GM12878 (cell line): ENCODE measurements around the gene SH3BGRL2. TPM values are rescaled to one million over a fixed set of nuclear protein-coding genes. Genes with fewer than 3 reads are reported as not detected.

Source experiments
- ATAC-seq: fragments of 200-7000 bp; cut with Tn5 transposase; 3 replicates; pipeline ENCODE4 v1.9.1; 2020; ENCODE audit warnings: mild to moderate bottlenecking, moderate library complexity
- BruUV-seq: library from RNA; stranded (reverse); fragments of 400-500 nt; replicated peaks from 2 replicates; lab custom pipeline; 2021; lab: Mats Ljungman, UMichigan
- CTCF ChIA-PET: fragments of 300-600 bp; sonication (Branson Sonifier 250); formaldehyde crosslinking; extraction: SDS; loops from one replicate; lab custom pipeline; 2021; ENCODE audit warnings: inconsistent platforms; lab: Yijun Ruan, JAX
- POLR2A ChIA-PET: fragments of 350-600 bp; formaldehyde crosslinking; extraction: SDS; loops from one replicate; lab custom pipeline; 2021; ENCODE audit warnings: inconsistent platforms; lab: Charles Lee
- RAD21 ChIA-PET: fragments of 300-600 bp; sonication (Branson Sonifier 250); formaldehyde crosslinking; loops from one replicate; lab custom pipeline; 2023; ENCODE audit warnings: antibody characterized with exemption; ENCODE audit not compliant: unreplicated experiment; lab: Charles Lee
- SMC1A ChIA-PET: fragments of 300-600 bp; sonication (Branson Sonifier 250); formaldehyde crosslinking; loops from one replicate; lab custom pipeline; 2023; ENCODE audit not compliant: unreplicated experiment, uncharacterized antibody; lab: Charles Lee
- DNase-seq: peaks from one replicate; pipeline ENCODE4 v3.0.0-alpha.2; 2011; ENCODE audit warnings: low read depth, low spot score
- FAIRE-seq: peaks from 3 replicates; lab custom pipeline; 2011; peaks lifted over from hg19 to GRCh38; lab: Jason Lieb, UNC
- H2AFZ ChIP-seq: 2 replicates; pipeline ENCODE4 v1.6.0; 2011; ENCODE audit warnings: low read depth, low read length, control low read depth; ENCODE audit not compliant: control insufficient read depth
- H3K27ac ChIP-seq: 2 replicates; pipeline ENCODE4 v1.5.1; 2011; ENCODE audit warnings: control low read depth; ENCODE audit not compliant: control insufficient read depth, insufficient read depth
- H3K27me3 ChIP-seq, 2 experiments: replicated peaks in 1 of 2; 2 replicates each; pipeline versions ENCODE4 v1.6.0 to v1.6.1; 2011; ENCODE audit warnings: low read length in 1 of 2; ENCODE audit not compliant: control insufficient read depth in 2 of 2, insufficient read depth in 2 of 2
- H3K36me3 ChIP-seq, 2 experiments: 2 replicates each; pipeline ENCODE4 v1.5.1; 2011; ENCODE audit warnings: low read length in 1 of 2; ENCODE audit not compliant: control insufficient read depth in 2 of 2, insufficient read depth in 2 of 2
- H3K4me1 ChIP-seq: 2 replicates; pipeline ENCODE4 v1.6.1; 2011; ENCODE audit warnings: mild to moderate bottlenecking, low read length, moderate library complexity, mixed read lengths; ENCODE audit not compliant: control insufficient read depth, insufficient read depth
- H3K4me2 ChIP-seq: 2 replicates; pipeline ENCODE4 v1.6.0; 2011; ENCODE audit warnings: control low read depth; ENCODE audit not compliant: control insufficient read depth, insufficient read depth
- H3K4me3 ChIP-seq: fragments of 200-600 bp; sonication (generic); 2 replicates; pipeline ENCODE4 v1.5.1; 2016
- H3K79me2 ChIP-seq: 2 replicates; pipeline ENCODE4 v1.6.0; 2011; ENCODE audit warnings: low read length; ENCODE audit not compliant: control insufficient read depth, insufficient read depth
- H3K9ac ChIP-seq: 2 replicates; pipeline ENCODE4 v1.8.0; 2011; ENCODE audit warnings: low read length, control low read depth, mixed read lengths; ENCODE audit not compliant: control insufficient read depth, insufficient read depth
- H3K9me3 ChIP-seq: replicated peaks from 3 replicates; pipeline ENCODE4 v1.5.1; 2011; ENCODE audit warnings: mild to moderate bottlenecking, low read length; ENCODE audit not compliant: control insufficient read depth, insufficient read depth
- H4K20me1 ChIP-seq: 2 replicates; pipeline ENCODE4 v1.6.0; 2011; ENCODE audit not compliant: control insufficient read depth, insufficient read depth
- BMI1 ChIP-seq: fragments of 450-650 bp; IDR thresholded peaks from 2 replicates; pipeline ENCODE4 v1.6.1; 2016; ENCODE audit warnings: mild to moderate bottlenecking, moderate library complexity, borderline replicate concordance
- BRCA1 ChIP-seq: IDR thresholded peaks from 2 replicates; pipeline ENCODE4 v1.6.1; 2011; ENCODE audit warnings: low read depth, low read length, improper control_type of control experiment
- FOXK2 ChIP-seq: fragments of 450-650 bp; IDR thresholded peaks from 2 replicates; pipeline ENCODE4 v1.6.1; 2017; ENCODE audit warnings: mild to moderate bottlenecking, moderate library complexity
- RAD51 ChIP-seq: fragments of 450-650 bp; IDR thresholded peaks from 2 replicates; pipeline ENCODE4 v1.6.1; 2016; ENCODE audit warnings: moderate library complexity, mild to moderate bottlenecking, inconsistent platforms
- SP1 ChIP-seq: IDR thresholded peaks from one replicate; pipeline ENCODE4 v1.6.1; 2011; ENCODE audit warnings: low read depth, low read length
- TBL1XR1 ChIP-seq: IDR thresholded peaks from 2 replicates; pipeline ENCODE4 v1.6.1; 2012; ENCODE audit warnings: low read depth, low read length, improper control_type of control experiment
- TCF3 ChIP-seq: IDR thresholded peaks from 2 replicates; pipeline ENCODE4 v1.6.1; 2012; ENCODE audit warnings: low read depth, mild to moderate bottlenecking, low read length, borderline replicate concordance; ENCODE audit not compliant: insufficient read depth
- ZSCAN29 ChIP-seq: fragments of 450-650 bp; IDR thresholded peaks from 2 replicates; pipeline ENCODE4 v1.6.1; 2017; ENCODE audit warnings: mild to moderate bottlenecking, moderate library complexity
- WGBS: methylation state at CpG from one replicate; pipeline ENCODE4 v1.1.6; 2016; ENCODE audit warnings: low lambda C conversion rate; ENCODE audit not compliant: insufficient replicate concordance, insufficient coverage; ENCODE audit errors: missing lambda C conversion rate; 5-methylcytosine and 5-hydroxymethylcytosine counted together
- in situ Hi-C: fragments of 300-500 bp; cut with MboI; formaldehyde crosslinking; loops from 9 replicates; pipeline ENCODE4 v1.14.3; 2018; ENCODE audit warnings: mixed read lengths
- intact Hi-C: fragments of 100-400 bp; cut with micrococcal nuclease; formaldehyde crosslinking; loops from one replicate; pipeline ENCODE4 v1.14.2; 2022; ENCODE audit not compliant: unreplicated experiment
- polyA plus RNA-seq, 11 experiments: library from polyadenylated mRNA; depleted of rRNA in 4 of 11; unstranded in 6 of 11; stranded (reverse) in 5 of 11; fragments of >200 nt; fragmentation: Nextera tagmentation in 4 of 11; fragmentation: Illumina TruSeq in 1 of 11; extraction: Ambion mirVana in 4 of 11; extraction: Trizol in 1 of 11; gene quantifications; 1 replicate in 1 of 11; 2 replicates in 10 of 11; pipeline versions ENCODE4 v1.2.1 to v1.2.3, GENCODE V29; 2011 to 2016; ENCODE audit warnings: inconsistent platforms in 2 of 11, missing spikeins in 2 of 11, low read depth in 1 of 11
- total RNA-seq, 4 experiments: library from RNA; depleted of rRNA in 3 of 4; stranded (reverse); fragments of >200 nt in 3 of 4; fragmentation: Illumina TruSeq in 1 of 4; extraction: Trizol in 1 of 4; gene quantifications; 2 replicates each; pipeline versions ENCODE4 v1.2.1 to v1.2.3, GENCODE V29; 2013 to 2021

Gene SH3BGRL2
- total and polyA plus RNA-seq, 10 of the 15 experiments (the other 5 are each of a cell fraction or from before 2014, with no cell fraction given), result 0.03 to 0.37 (median 0.21) TPM

DNA sequence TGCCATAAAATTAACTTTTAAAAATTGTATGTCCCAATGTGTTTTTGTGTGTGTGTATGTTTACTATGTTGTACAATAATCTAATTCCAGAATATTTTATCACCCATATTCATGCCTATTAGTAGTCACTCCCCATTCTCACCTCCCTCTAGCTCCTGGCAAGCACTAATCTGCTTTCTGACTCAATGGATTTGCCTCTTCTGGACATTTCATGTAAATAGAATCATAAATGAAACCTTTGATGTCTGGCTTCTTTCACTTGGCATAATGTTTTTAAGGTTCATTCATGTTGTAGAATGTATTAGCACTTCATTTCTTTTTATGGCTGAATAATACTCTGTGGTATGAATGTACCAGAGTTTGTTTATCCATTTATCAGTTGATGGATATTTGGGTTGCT, 15.4 kb downstream of the SH3BGRL2 start:
- H3K9me3 ChIP-seq, result no peaks in the 10 kb centered on the region
- ChIA-PET SMC1A (no interaction called here), CTCF (interaction anchor here (1.0 kb wide), 1 partner anchor 167 kb away, joined by 3 read pairs; no protein-coding TSS in a partner anchor), RAD21 (no interaction called here), POLR2A (no interaction called here)
- H4K20me1 ChIP-seq, result no peaks in the 10 kb centered on the region
- no peak overlapping the region for H3K4me3 ChIP-seq
- intact Hi-C loops (no loop called here), in situ Hi-C loops (no loop called here)
- FAIRE-seq (no peak), ATAC-seq (no peak), DNase-seq (no peak)
- no peak overlapping the region for H3K4me2 ChIP-seq
- no TSS peak for BruUV-seq
- H3K27ac ChIP-seq, result no peak overlapping the region
- TF ChIP-seq SP1 (no peak), TCF3 (no peak), ZSCAN29 (no peak), BRCA1 (no peak)
- H3K79me2 ChIP-seq, result no peaks in the 10 kb centered on the region
- no peaks in the 10 kb centered on the region for H3K36me3 ChIP-seq
- H3K4me1 ChIP-seq, result no peaks in the 10 kb centered on the region
- no peaks in the 10 kb centered on the region; a peak in 1 of 4 replicates for H3K27me3 ChIP-seq
- H3K9ac ChIP-seq, result no peak overlapping the region
- no peak overlapping the region for H2AFZ ChIP-seq

- WGBS, result 36% methylated on average over 2 of the region's 2 CpGs
- POLR2A ChIA-PET, result no interaction called here
- no peaks in the 10 kb centered on the region for H3K79me2 ChIP-seq
- DNase-seq (no peak), FAIRE-seq (no peak), ATAC-seq (no peak)
- no peaks in the 10 kb centered on the region for H3K4me1 ChIP-seq
- SMC1A ChIA-PET, result interaction anchor here (1.7 kb wide), 1 partner anchor 15 kb away, joined by 3 read pairs; no protein-coding TSS in a partner anchor
- H3K36me3 ChIP-seq, result no peaks in the 10 kb centered on the region
- TF ChIP-seq TCF3 (no peak), BMI1 (no peak), TBL1XR1 (no peak), FOXK2 (no peak), RAD51 (no peak)
- no peaks in the 10 kb centered on the region for H4K20me1 ChIP-seq
- H3K9ac ChIP-seq, result no peak overlapping the region
- H3K4me2 ChIP-seq, result no peak overlapping the region
- in situ Hi-C loops, result no loop called here
- no peaks in the 10 kb centered on the region; a peak in 1 of 4 replicates for H3K27me3 ChIP-seq
- no peak overlapping the region for H3K27ac ChIP-seq
- no peak overlapping the region for H3K4me3 ChIP-seq
- no peaks in the 10 kb centered on the region for H3K9me3 ChIP-seq
- intact Hi-C loops, result no loop called here
- RAD21 ChIA-PET, result no interaction called here
- no peak overlapping the region for H2AFZ ChIP-seq
- BruUV-seq, result no TSS peak
- CTCF ChIA-PET, result interaction anchor here (0.8 kb wide), 1 partner anchor 25 kb away, joined by 3 read pairs; no protein-coding TSS in a partner anchor
Observed at GRCh38 chr6:79647741-79648140, 16.6 kb downstream of the SH3BGRL2 start.
